Nephron progenitor cell (in vitro differentiated cells): Measurements from ENCODE around the gene CREBBP.

Source experiments
- DNase-seq: peaks from one replicate; pipeline ENCODE4 v3.0.0; 2021
- H3K27ac Mint-ChIP-seq: 2 replicates; pipeline ENCODE4 v1.8.0; 2021; ENCODE audit warnings: mild to moderate bottlenecking, moderate library complexity, mixed read lengths
- H3K27me3 Mint-ChIP-seq: 2 replicates; pipeline ENCODE4 v1.8.0; 2021; ENCODE audit warnings: mild to moderate bottlenecking, low read depth, mixed read lengths; ENCODE audit not compliant: poor library complexity
- H3K36me3 Mint-ChIP-seq: 2 replicates; pipeline ENCODE4 v1.8.0; 2021; ENCODE audit warnings: low read depth, mixed read lengths
- H3K4me1 Mint-ChIP-seq: 2 replicates; pipeline ENCODE4 v1.8.0; 2021; ENCODE audit warnings: mixed read lengths
- H3K4me3 Mint-ChIP-seq: 2 replicates; pipeline ENCODE4 v1.8.0; 2021; ENCODE audit warnings: mild to moderate bottlenecking, moderate library complexity, mixed read lengths
- H3K9me3 Mint-ChIP-seq: 2 replicates; pipeline ENCODE4 v1.8.0; 2021; ENCODE audit warnings: mild to moderate bottlenecking, moderate library complexity, mixed read lengths
- CTCF ChIP-seq: fragments of 200-600 bp; sonication (generic); IDR thresholded peaks from 2 replicates; pipeline ENCODE4 v1.5.0; 2021; ENCODE audit warnings: antibody characterized with exemption

CREBBP gene

GRCh38 chr16:3769013-3769412, 111.5 kb downstream of the CREBBP start:
- peak overlapping the region; percentile 22 for H3K27ac Mint-ChIP-seq
- H3K36me3 Mint-ChIP-seq, result peaks cover 83% of the 10 kb centered on the region
- no peak for DNase-seq
- no peaks in the 10 kb centered on the region for H3K27me3 Mint-ChIP-seq
- H3K4me1 Mint-ChIP-seq, result no peaks in the 10 kb centered on the region
- H3K9me3 Mint-ChIP-seq, result no peaks in the 10 kb centered on the region
- H3K4me3 Mint-ChIP-seq, result no peak overlapping the region
- no peak for TF ChIP-seq CTCF

- Mint-ChIP-seq H3K9me3 (no peaks in the 10 kb centered on the region), H3K4me1 (no peaks in the 10 kb centered on the region), H3K36me3 (peaks cover 69% of the 10 kb centered on the region), H3K27ac (peak overlapping the region; percentile 28), H3K4me3 (no peak overlapping the region), H3K27me3 (no peaks in the 10 kb centered on the region)
- no peak for DNase-seq
- TF ChIP-seq CTCF, result no peak
Measured at GRCh38 chr16:3767333-3767986, 113.1 kb downstream of the CREBBP start.

GRCh38 chr16:3766177-3766576, 114.3 kb downstream of the CREBBP start:
- DNase-seq, result no peak
- TF ChIP-seq CTCF, result no peak
- H3K36me3 Mint-ChIP-seq, result peaks cover 71% of the 10 kb centered on the region
- H3K4me3 Mint-ChIP-seq, result no peak overlapping the region
- no peaks in the 10 kb centered on the region for H3K27me3 Mint-ChIP-seq
- no peaks in the 10 kb centered on the region for H3K9me3 Mint-ChIP-seq
- no peak overlapping the region for H3K27ac Mint-ChIP-seq
- H3K4me1 Mint-ChIP-seq, result no peaks in the 10 kb centered on the region

- no peak overlapping the region for H3K27ac Mint-ChIP-seq
- peaks cover 59% of the 10 kb centered on the region for H3K36me3 Mint-ChIP-seq
- no peak overlapping the region for H3K4me3 Mint-ChIP-seq
- no peaks in the 10 kb centered on the region for H3K4me1 Mint-ChIP-seq
- H3K9me3 Mint-ChIP-seq, result no peaks in the 10 kb centered on the region
- H3K27me3 Mint-ChIP-seq, result no peaks in the 10 kb centered on the region
- no peak for TF ChIP-seq CTCF
- no peak for DNase-seq
Measured at GRCh38 chr16:3764409-3764808, 116.1 kb downstream of the CREBBP start.

- Mint-ChIP-seq H3K9me3 (no peaks in the 10 kb centered on the region), H3K36me3 (peaks cover 58% of the 10 kb centered on the region), H3K4me1 (no peaks in the 10 kb centered on the region), H3K27ac (peak overlapping the region; percentile 86), H3K27me3 (no peaks in the 10 kb centered on the region), H3K4me3 (no peak overlapping the region)
- TF ChIP-seq CTCF, result no peak
- no peak for DNase-seq
Measured at GRCh38 chr16:3762107-3762750, 118.3 kb downstream of the CREBBP start.
